Heart right ventricle (tissue), 16 donors: ENCODE results near the gene KIF16B. TPM values are rescaled to one million over a fixed set of nuclear protein-coding genes. Genes with fewer than 3 reads are reported as not detected.

Experiments used
- ATAC-seq, 8 donors: fragments of 200-7000 bp; cut with Tn5 transposase; one replicate each; pipeline ENCODE4 v1.9.1; 2020; ENCODE audit warnings: mild to moderate bottlenecking in 8 of 8, moderate library complexity in 8 of 8, moderate number of reproducible peaks in 1 of 8
- DNase-seq, 2 donors: peaks; one replicate each; pipeline ENCODE4 v3.0.0-alpha.2; 2020
- H3K27ac ChIP-seq, 10 donors: fragments of 200-600 bp; sonication (generic) in 2 of 10; one replicate each; pipeline versions ENCODE4 v1.5.0 to v1.8.0; 2020 to 2022; ENCODE audit warnings: mild to moderate bottlenecking in 3 of 10
- H3K27me3 ChIP-seq, 7 donors: fragments of 200-600 bp; one replicate each; pipeline ENCODE4 v1.8.0; 2021 to 2022; ENCODE audit warnings: mild to moderate bottlenecking in 2 of 7
- H3K36me3 ChIP-seq, 9 donors: fragments of 200-600 bp; sonication (generic) in 1 of 9; one replicate each; pipeline versions ENCODE4 v1.5.0 to v1.8.0; 2020 to 2022; ENCODE audit warnings: mild to moderate bottlenecking in 2 of 9
- H3K4me1 ChIP-seq, 9 donors: fragments of 200-600 bp; sonication (generic) in 1 of 9; one replicate each; pipeline versions ENCODE4 v1.5.0 to v1.8.0; 2020 to 2022; ENCODE audit warnings: mild to moderate bottlenecking in 4 of 9
- H3K4me3 ChIP-seq, 10 donors: fragments of 200-600 bp; sonication (generic) in 2 of 10; one replicate each; pipeline versions ENCODE4 v1.5.0 to v1.8.0; 2020 to 2022; ENCODE audit warnings: mild to moderate bottlenecking in 7 of 10, moderate library complexity in 2 of 10
- H3K9me3 ChIP-seq, 11 donors: fragments of 200-600 bp in 10 of 11; sonication (generic) in 2 of 11; one replicate each; pipeline versions ENCODE4 v1.5.0 to v1.8.0; 2013 to 2022; ENCODE audit warnings: mild to moderate bottlenecking in 2 of 11, control low read depth in 1 of 11, moderate library complexity in 1 of 11
- CTCF ChIP-seq, 9 donors: fragments of 200-600 bp; sonication (generic) in 2 of 9; IDR thresholded peaks; one replicate each; pipeline versions ENCODE4 v1.5.0 to v1.8.0; 2021 to 2022; ENCODE audit warnings: antibody characterized with exemption in 9 of 9, mild to moderate bottlenecking in 5 of 9, moderate library complexity in 1 of 9
- WGBS, 2 donors: extraction: QIAGEN DNeasy Blood & Tissue Kit; methylation state at CpG; one replicate each; pipeline ENCODE4 v1.1.7; 2013; ENCODE audit warnings: inconsistent platforms in 1 of 2; 5-methylcytosine and 5-hydroxymethylcytosine counted together
- intact Hi-C, 10 donors: fragments of 100-400 bp; cut with DNase I; formaldehyde crosslinking; loops; one replicate each; pipeline versions ENCODE4 v1.11.1 to v1.14.2; 2022
- polyA plus RNA-seq, 2 donors: library from polyadenylated mRNA; stranded (reverse); fragments of 200-250 nt; gene quantifications; one replicate each; pipeline ENCODE4 v1.2.3, GENCODE V29; 2013
- total RNA-seq, 10 donors: library from RNA; stranded (reverse); fragmentation: NEBNext Ultra II Directional in 3 of 10; extraction: Animal tissue kit (Norgen Biotek cat#: 25700) in 3 of 10; gene quantifications; one replicate each; pipeline versions ENCODE4 v1.2.1 to v1.2.4, GENCODE V29; 2021 to 2023
- donor health status: Arrhythmogenic right ventricular cardiomyopathy.
- donor health status: ischemic (EF 13 %, LVEDD 7.1; RV severe dilation, severe dysfunction).
- donor health status: healthy with polysubstance abuse.
- donor health status: DM: no; HTN: yes; CAD: no.
- donor health status: DM: no; HTN: no; CAD: no.
- donor health status: ischemic (EF 25% LVEDD 6.9; RV normal size, moderate dysfunction).
- donor health status: ischemic (EF 25% LVEDD 5.7; RV mildly dilated, moderate dysfunction).
- donor health status: healthy.
- donor health status: DM: yes; HTN: yes; CAD: no.
- donor health status: Ischemic cardiomyopathy.
- donor health status: ischemic (EF 35%, LVEDD 5.7; RV mildly dilated, moderate dysfunction).
- donor health status: nonischemic (EF 11% LVEDD 7.7; RV severe dilation, severe dysfunction).
- donor health status: DM: yes; HTN: yes; CAD: no.
- donor health status: PGD.
- donor health status: ischemic (EF 29% LVEDD 5.4; RV normal size, mild dysfunction).
- donor health status: nonischemic (EF 23%, LVEDD 6.1; RV moderate dilation, normal function).

The KIF16B gene
- total and polyA plus RNA-seq, 12 donors = 9.7 to 22.5 (median 17.9) TPM

GRCh38 chr20:16399801-16400200 is 173.4 kb downstream of the KIF16B start:
- no peak overlapping the region for H3K27ac ChIP-seq
- DNase-seq = no peak
- peaks cover 6 to 25% (median 11%) of the 10 kb centered on the region in 9 donors for H3K4me1 ChIP-seq
- no peak for ATAC-seq
- no peaks in the 10 kb centered on the region for H3K9me3 ChIP-seq
- no peak overlapping the region for H3K4me3 ChIP-seq
- H3K27me3 ChIP-seq = no peaks in the 10 kb centered on the region
- intact Hi-C loops = no loop called here
- TF ChIP-seq CTCF (IDR thresholded peaks at IDR 0.05) = no peak
- peaks cover 0 to 32% (median 4%) of the 10 kb centered on the region in 9 donors for H3K36me3 ChIP-seq

GRCh38 chr20:16397086-16397485 is 176.2 kb downstream of the KIF16B start:
- Histone ChIP-seq H3K4me3 (no peak overlapping the region), H3K9me3 (no peaks in the 10 kb centered on the region), H3K4me1 (peaks cover 6 to 23% (median 11%) of the 10 kb centered on the region in 9 donors), H3K36me3 (peaks cover 0 to 19% (median 4%) of the 10 kb centered on the region in 9 donors), H3K27ac (peak overlapping the region in 5 of 10 donors; percentile 8 to 47 (median 22)), H3K27me3 (no peaks in the 10 kb centered on the region)
- ATAC-seq (peak; percentile 38 to 90 (median 83)), DNase-seq (peak; percentile 63 to 74)
- TF ChIP-seq CTCF (IDR thresholded peaks at IDR 0.05) = no peak
- WGBS, 2 donors = 11 to 21% methylated on average over 4 of the region's 4 CpGs
- intact Hi-C loops = no loop called here

- H3K4me3 ChIP-seq = no peak overlapping the region
- no peaks in the 10 kb centered on the region for H3K27me3 ChIP-seq
- no peaks in the 10 kb centered on the region for H3K9me3 ChIP-seq
- no peak overlapping the region for H3K27ac ChIP-seq
- peaks cover 0 to 21% (median 0%) of the 10 kb centered on the region in 9 donors for H3K36me3 ChIP-seq
- peaks cover 6 to 23% (median 14%) of the 10 kb centered on the region in 9 donors for H3K4me1 ChIP-seq
- 97 to 100% methylated on average over 1 of the region's 1 CpG for WGBS, 2 donors
- intact Hi-C loops = no loop called here
- TF ChIP-seq CTCF (IDR thresholded peaks at IDR 0.05) = no peak
- DNase-seq (no peak), ATAC-seq (no peak)
These were observed 177.9 kb downstream of the KIF16B start for GRCh38 chr20:16395366-16395765.

GRCh38 chr20:16394784-16395183 is 178.5 kb downstream of the KIF16B start:
- Histone ChIP-seq H3K4me3 (no peak overlapping the region), H3K9me3 (no peaks in the 10 kb centered on the region), H3K36me3 (peaks cover 0 to 15% (median 0%) of the 10 kb centered on the region in 9 donors), H3K27me3 (no peaks in the 10 kb centered on the region), H3K27ac (no peak overlapping the region), H3K4me1 (peaks cover 6 to 23% (median 14%) of the 10 kb centered on the region in 9 donors)
- TF ChIP-seq CTCF (IDR thresholded peaks at IDR 0.05) = no peak
- no peak for ATAC-seq
- intact Hi-C loops = no loop called here
- no peak for DNase-seq
- 84 to 98% methylated on average over 4 of the region's 4 CpGs for WGBS, 2 donors
